HFFc6 (cell line): ENCODE data around the gene HIBADH. TPM values are rescaled to one million over a fixed set of nuclear protein-coding genes. Genes with fewer than 3 reads are reported as not detected.
A peak's percentile ranks its signal among the peaks of the same experiment; 100 is the strongest.
"Not testable (repeated sequence)": the region's sequence is repeated elsewhere in the genome, so short reads cannot be mapped to it uniquely, and the experiment has no call there.

ENCODE experiments used
- DNase-seq: peaks from one replicate; pipeline ENCODE4 v3.0.0-alpha.2; 2018
- H3K27ac Mint-ChIP-seq: 2 replicates; pipeline ENCODE4 v1.8.0; 2020; ENCODE audit warnings: mild to moderate bottlenecking, mixed read lengths
- H3K27me3 Mint-ChIP-seq: 2 replicates; pipeline ENCODE4 v1.8.0; 2021; ENCODE audit warnings: mild to moderate bottlenecking, moderate library complexity, mixed read lengths; ENCODE audit not compliant: insufficient read depth
- H3K36me3 Mint-ChIP-seq: 2 replicates; pipeline ENCODE4 v1.8.0; 2021; ENCODE audit warnings: low read depth, mixed read lengths
- H3K4me1 Mint-ChIP-seq: 2 replicates; pipeline ENCODE4 v1.8.0; 2020; ENCODE audit warnings: low read depth, mixed read lengths
- H3K4me3 Mint-ChIP-seq: 2 replicates; pipeline ENCODE4 v1.8.0; 2020; ENCODE audit warnings: mild to moderate bottlenecking, moderate library complexity, mixed read lengths
- H3K9me3 Mint-ChIP-seq: 2 replicates; pipeline ENCODE4 v1.8.0; 2020; ENCODE audit warnings: mild to moderate bottlenecking, mixed read lengths
- total RNA-seq, 6 experiments: library from RNA; stranded (reverse); fragmentation: NEBNext Ultra II Directional; extraction: Animal tissue kit (Norgen Biotek cat#: 25700); gene quantifications; 2 replicates in 1 of 6; 3 replicates in 5 of 6; pipeline ENCODE4 v1.2.3, GENCODE V29; 2021
- TF ChIP-seq, protein P1 (sequence below): fragments of 200-600 bp; sonication (generic); IDR thresholded peaks from 2 replicates; pipeline ENCODE4 v1.5.0; 2021; ENCODE audit warnings: antibody characterized with exemption, mild to moderate bottlenecking

The HIBADH gene
- total RNA-seq, 6 experiments from 2014 or later: 43.6 to 55.6 (median 47.3) TPM

GRCh38 chr7:27684491-27684890 is 21.8 kb upstream of the HIBADH start:
- no peak for DNase-seq
- H3K4me3 Mint-ChIP-seq: no peak overlapping the region

DNA sequence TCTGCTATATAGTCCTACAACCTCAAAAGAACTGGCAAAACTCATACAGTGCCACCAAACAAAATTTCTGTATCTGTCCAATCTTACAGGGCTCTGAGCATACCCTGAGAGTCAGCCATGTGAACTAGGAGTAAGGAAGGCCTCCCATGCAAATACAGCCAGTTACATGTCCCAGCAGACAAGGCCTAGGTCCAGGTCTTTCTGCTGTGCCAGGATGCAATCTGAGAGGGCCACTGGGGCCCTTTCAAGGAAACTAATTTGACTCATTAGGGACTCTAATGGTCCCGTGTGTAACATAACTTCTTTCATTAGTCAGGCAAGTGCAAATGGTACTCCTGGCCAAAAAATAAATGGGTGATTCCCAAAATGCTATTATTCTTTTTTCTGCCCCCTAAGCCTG is 17.9 kb upstream of the HIBADH start:
- peak overlapping the region; percentile 17; the same call in 1 of the 2 replicates for H3K27ac Mint-ChIP-seq
- H3K4me3 Mint-ChIP-seq: no peak overlapping the region
- DNase-seq: no peak
- H3K4me1 Mint-ChIP-seq: peaks cover 49% of the 10 kb centered on the region
- peaks cover 5% of the 10 kb centered on the region for H3K36me3 Mint-ChIP-seq
- H3K27me3 Mint-ChIP-seq: no peaks in the 10 kb centered on the region; the same call in 1 of the 2 replicates
- peaks cover 5% of the 10 kb centered on the region for H3K9me3 Mint-ChIP-seq
- TF ChIP-seq, protein P1, sequence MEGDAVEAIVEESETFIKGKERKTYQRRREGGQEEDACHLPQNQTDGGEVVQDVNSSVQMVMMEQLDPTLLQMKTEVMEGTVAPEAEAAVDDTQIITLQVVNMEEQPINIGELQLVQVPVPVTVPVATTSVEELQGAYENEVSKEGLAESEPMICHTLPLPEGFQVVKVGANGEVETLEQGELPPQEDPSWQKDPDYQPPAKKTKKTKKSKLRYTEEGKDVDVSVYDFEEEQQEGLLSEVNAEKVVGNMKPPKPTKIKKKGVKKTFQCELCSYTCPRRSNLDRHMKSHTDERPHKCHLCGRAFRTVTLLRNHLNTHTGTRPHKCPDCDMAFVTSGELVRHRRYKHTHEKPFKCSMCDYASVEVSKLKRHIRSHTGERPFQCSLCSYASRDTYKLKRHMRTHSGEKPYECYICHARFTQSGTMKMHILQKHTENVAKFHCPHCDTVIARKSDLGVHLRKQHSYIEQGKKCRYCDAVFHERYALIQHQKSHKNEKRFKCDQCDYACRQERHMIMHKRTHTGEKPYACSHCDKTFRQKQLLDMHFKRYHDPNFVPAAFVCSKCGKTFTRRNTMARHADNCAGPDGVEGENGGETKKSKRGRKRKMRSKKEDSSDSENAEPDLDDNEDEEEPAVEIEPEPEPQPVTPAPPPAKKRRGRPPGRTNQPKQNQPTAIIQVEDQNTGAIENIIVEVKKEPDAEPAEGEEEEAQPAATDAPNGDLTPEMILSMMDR: no peak

More at GRCh38 chr7:27684491-27684890, 21.8 kb upstream of the HIBADH start:
- TF ChIP-seq, protein P1: no peak
- H3K27ac Mint-ChIP-seq: no peak overlapping the region
- H3K27me3 Mint-ChIP-seq: no peaks in the 10 kb centered on the region; the same call in 1 of the 2 replicates
- peaks cover 7% of the 10 kb centered on the region; the same call in 1 of the 2 replicates for H3K36me3 Mint-ChIP-seq
- peaks cover 58% of the 10 kb centered on the region for H3K4me1 Mint-ChIP-seq
- H3K9me3 Mint-ChIP-seq: peaks cover 4% of the 10 kb centered on the region; the same call in 1 of the 2 replicates

- H3K9me3 Mint-ChIP-seq: peaks cover 5% of the 10 kb centered on the region
- peaks cover 41% of the 10 kb centered on the region for H3K4me1 Mint-ChIP-seq
- peak; percentile 56 for DNase-seq
- H3K4me3 Mint-ChIP-seq: peak overlapping the region; percentile 58
- H3K27me3 Mint-ChIP-seq: no peaks in the 10 kb centered on the region; the same call in 1 of the 2 replicates
- peaks cover 5% of the 10 kb centered on the region for H3K36me3 Mint-ChIP-seq
- TF ChIP-seq, protein P1: no peak
- peak overlapping the region; percentile 98 for H3K27ac Mint-ChIP-seq
Measured at GRCh38 chr7:27678617-27679260, 16.1 kb upstream of the HIBADH start.

- H3K4me1 Mint-ChIP-seq: peaks cover 41% of the 10 kb centered on the region
- peak overlapping the region; percentile 98 for H3K27ac Mint-ChIP-seq
- peak overlapping the region; percentile 58 for H3K4me3 Mint-ChIP-seq
- peaks cover 10% of the 10 kb centered on the region for H3K36me3 Mint-ChIP-seq
- peak; percentile 96 for DNase-seq
- no peaks in the 10 kb centered on the region; the same call in 1 of the 2 replicates for H3K27me3 Mint-ChIP-seq
- peaks cover 5% of the 10 kb centered on the region for H3K9me3 Mint-ChIP-seq
- TF ChIP-seq, protein P1: no peak
Measured at GRCh38 chr7:27677912-27678612, 15.4 kb upstream of the HIBADH start.

DNA sequence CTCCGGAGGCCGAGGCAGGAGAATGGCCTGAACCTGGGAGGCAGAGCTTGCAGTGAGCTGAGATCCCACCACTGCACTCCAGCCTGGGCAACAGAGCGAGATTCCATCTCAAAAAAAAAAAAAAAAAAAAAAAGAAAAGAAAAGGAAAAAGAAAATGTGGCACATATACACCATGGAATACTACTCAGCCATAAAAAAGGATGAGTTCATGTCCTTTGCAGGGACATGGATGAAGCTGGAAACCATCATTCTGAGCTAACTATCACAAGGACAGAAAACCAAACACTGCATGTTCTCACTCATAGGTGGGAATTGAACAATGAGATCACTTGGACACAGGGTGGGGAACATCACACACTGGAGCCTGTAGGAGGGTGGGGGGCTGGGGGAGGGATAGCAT is 11.4 kb upstream of the HIBADH start:
- H3K9me3 Mint-ChIP-seq, H3K27ac Mint-ChIP-seq, H3K27me3 Mint-ChIP-seq, H3K4me3 Mint-ChIP-seq, DNase-seq: not testable (repeated sequence)
- H3K36me3 Mint-ChIP-seq: peaks cover 10% of the 10 kb centered on the region
- peaks cover 44% of the 10 kb centered on the region for H3K4me1 Mint-ChIP-seq

- no peak for DNase-seq
- Mint-ChIP-seq H3K27ac (no peak overlapping the region), H3K9me3 (no peaks in the 10 kb centered on the region), H3K4me1 (peaks cover 22% of the 10 kb centered on the region), H3K4me3 (no peak overlapping the region), H3K36me3 (peaks cover 5% of the 10 kb centered on the region), H3K27me3 (no peaks in the 10 kb centered on the region; the same call in 1 of the 2 replicates)
- TF ChIP-seq, protein P1: no peak
Measured at GRCh38 chr7:27671675-27672074, 9.0 kb upstream of the HIBADH start.
